Prostate gland (tissue), 2 donors: ENCODE measurements around the gene COQ10B. TPM values are rescaled to one million over a fixed set of nuclear protein-coding genes. Genes with fewer than 3 reads are reported as not detected.

Experiments used
- small RNA-seq, 2 donors: library from RNA; depleted of rRNA; stranded (forward); fragments of <200 nt; gene quantifications; one replicate each; pipeline ENCODE3, GENCODE V24; 2016
- total RNA-seq, 2 donors: library from RNA; depleted of rRNA; stranded (reverse); fragments of >200 nt; gene quantifications; one replicate each; pipeline ENCODE4 v1.1.0, GENCODE V29; 2016

COQ10B gene
- total RNA-seq, 2 donors from 2014 or later = 18.7 to 20.1 TPM

Small RNA genes within 50 kb of the gene (small RNA-seq; reads per million reads assigned to genes)
- gene RF00394 = 0 reads per million in 2 donors
- gene RNU6-1029P = 0 reads per million in 2 donors

Other genes with a start within 250 kb of the COQ10B start
- 10 to 100 TPM in 1 of 2 donors, 1 to 10 TPM in 1; 6.0 to 11.2 TPM for gene ANKRD44, start 142.8 kb upstream of the COQ10B start, total RNA-seq
- 100 to 1,000 TPM; 197 to 250 TPM for gene SF3B1, start 18.5 kb upstream of the COQ10B start, total RNA-seq
- gene HSPD1, start 46.3 kb downstream of the COQ10B start, total RNA-seq = 100 to 1,000 TPM in 1 of 2 donors, 10 to 100 TPM in 1; 95.5 to 110 TPM
- gene HSPE1, start 46.8 kb downstream of the COQ10B start, total RNA-seq = 100 to 1,000 TPM in 1 of 2 donors, 10 to 100 TPM in 1; 57.0 to 139 TPM
- 10 to 100 TPM; 13.7 to 23.4 TPM for gene MOB4, start 62.5 kb downstream of the COQ10B start, total RNA-seq
- gene RFTN2, start 222.0 kb downstream of the COQ10B start, total RNA-seq = 10 to 100 TPM in 1 of 2 donors, 1 to 10 TPM in 1; 2.3 to 17.5 TPM